Hepatic stellate cell (primary cell): ENCODE data around the gene STAC.
A peak's percentile ranks its signal among the peaks of the same experiment; 100 is the strongest.

Source experiments
- DNase-seq: peaks from one replicate; pipeline ENCODE4 v3.0.0; 2011; ENCODE audit warnings: low spot score

The STAC gene

GRCh38 chr3:36380221-36381031 lies at the start of gene STAC:
STAC (plus strand) TSS chr3:36380504; CDS start chr3:36380644, 140 bp downstream.
- peak; percentile 54 for DNase-seq

GRCh38 chr3:36332139-36332538 lies 48.2 kb upstream of the STAC start:
- no peak for DNase-seq

- DNase-seq, result peak; percentile 7
Observed at GRCh38 chr3:36362216-36362615, 18.1 kb upstream of the STAC start.

GRCh38 chr3:36362973-36363372 lies 17.3 kb upstream of the STAC start:
- peak; percentile 25 for DNase-seq

- no peak for DNase-seq
Observed at GRCh38 chr3:36364260-36364659, 16.0 kb upstream of the STAC start.

GRCh38 chr3:36365829-36366228 lies 14.5 kb upstream of the STAC start:
- no peak for DNase-seq

GRCh38 chr3:36366308-36366707 lies 14.0 kb upstream of the STAC start:
- no peak for DNase-seq

- no peak for DNase-seq
Observed at GRCh38 chr3:36367912-36368573, 12.3 kb upstream of the STAC start.

- peak; percentile 11 for DNase-seq
Observed at GRCh38 chr3:36372534-36372935, 7.8 kb upstream of the STAC start.

GRCh38 chr3:36373084-36373483 lies 7.2 kb upstream of the STAC start:
- DNase-seq, result peak; percentile 41

GRCh38 chr3:36373666-36374065 lies 6.6 kb upstream of the STAC start:
- DNase-seq, result no peak

- DNase-seq, result no peak
Observed at GRCh38 chr3:36379872-36380220, 458 bp upstream of the STAC start.

- DNase-seq, result peak; percentile 9
Observed at GRCh38 chr3:36381311-36381956, 1.1 kb downstream of the STAC start.

GRCh38 chr3:36393563-36393962 lies 13.3 kb downstream of the STAC start:
- DNase-seq, result no peak

GRCh38 chr3:36394176-36394575 lies 13.9 kb downstream of the STAC start:
- DNase-seq, result no peak

- no peak for DNase-seq
Observed at GRCh38 chr3:36397841-36398240, 17.5 kb downstream of the STAC start.

GRCh38 chr3:36399933-36400332 lies 19.6 kb downstream of the STAC start:
- no peak for DNase-seq

GRCh38 chr3:36401056-36401455 lies 20.8 kb downstream of the STAC start:
- no peak for DNase-seq

GRCh38 chr3:36403661-36404060 lies 23.4 kb downstream of the STAC start:
- no peak for DNase-seq

- DNase-seq, result no peak
Observed at GRCh38 chr3:36405190-36405589, 24.9 kb downstream of the STAC start.

- DNase-seq, result no peak
Observed at GRCh38 chr3:36408146-36408545, 27.8 kb downstream of the STAC start.

- no peak for DNase-seq
Observed at GRCh38 chr3:36409862-36410261, 29.6 kb downstream of the STAC start.

- no peak for DNase-seq
Observed at GRCh38 chr3:36411587-36411986, 31.3 kb downstream of the STAC start.
